Loucy (cell line): ENCODE results near the gene CYP1A2.

Experiments
- H2AFZ ChIP-seq: fragments of 200-600 bp; sonication (generic); 2 replicates; pipeline ENCODE4 v1.6.0; 2016; ENCODE audit warnings: antibody characterized with exemption, mild to moderate bottlenecking, low read length, moderate library complexity
- H3F3A ChIP-seq: fragments of 200-600 bp; 2 replicates; pipeline ENCODE4 v1.6.0; 2016; ENCODE audit warnings: antibody characterized with exemption, low read depth, mild to moderate bottlenecking
- H3K27me3 ChIP-seq: fragments of 200-600 bp; sonication (generic); 2 replicates; pipeline ENCODE4 v1.6.1; 2014; ENCODE audit warnings: low read length, mild to moderate bottlenecking; ENCODE audit not compliant: insufficient read depth, poor library complexity, severe bottlenecking
- H3K36me3 ChIP-seq: fragments of 200-600 bp; sonication (generic); 2 replicates; pipeline ENCODE4 v1.6.1; 2016; ENCODE audit warnings: low read length; ENCODE audit not compliant: insufficient read depth
- H3K4me1 ChIP-seq: fragments of 200-600 bp; sonication (generic); 2 replicates; pipeline ENCODE4 v1.5.1; 2014; ENCODE audit warnings: low read length, mild to moderate bottlenecking; ENCODE audit not compliant: insufficient read depth, poor library complexity, severe bottlenecking
- H3K4me2 ChIP-seq: fragments of 200-600 bp; sonication (generic); 2 replicates; pipeline ENCODE4 v1.6.0; 2014; ENCODE audit warnings: antibody characterized with exemption, low read length, low read depth, mild to moderate bottlenecking; ENCODE audit not compliant: poor library complexity, severe bottlenecking
- H3K4me3 ChIP-seq: fragments of 200-600 bp; sonication (generic); 2 replicates; pipeline ENCODE4 v1.5.1; 2014; ENCODE audit warnings: low read length, mild to moderate bottlenecking, mixed read lengths; ENCODE audit not compliant: poor library complexity, severe bottlenecking
- H3K79me2 ChIP-seq: fragments of 200-600 bp; sonication (generic); 2 replicates; pipeline ENCODE4 v1.6.1; 2014; ENCODE audit warnings: low read length; ENCODE audit not compliant: insufficient read depth
- H3K9ac ChIP-seq: fragments of 200-600 bp; sonication (generic); 2 replicates; pipeline ENCODE4 v1.6.0; 2014; ENCODE audit warnings: mild to moderate bottlenecking, low read depth, low read length, moderate library complexity; ENCODE audit not compliant: poor library complexity, severe bottlenecking
- H3K9me2 ChIP-seq: fragments of 200-600 bp; sonication (generic); replicated peaks from 2 replicates; pipeline ENCODE4 v1.6.1; 2016; ENCODE audit warnings: low read depth, low read length, mixed read lengths
- H3K9me3 ChIP-seq: fragments of 200-600 bp; sonication (generic); 2 replicates; pipeline ENCODE4 v1.6.1; 2014; ENCODE audit warnings: mild to moderate bottlenecking, antibody characterized with exemption, low read length, low read depth; ENCODE audit not compliant: insufficient read depth
- H4K20me1 ChIP-seq: fragments of 200-600 bp; sonication (generic); 2 replicates; pipeline ENCODE4 v1.6.0; 2014; ENCODE audit warnings: antibody characterized with exemption, low read length, mild to moderate bottlenecking; ENCODE audit not compliant: insufficient read depth, poor library complexity, severe bottlenecking
- CTCF ChIP-seq: fragments of 200-600 bp; sonication (generic); conservative IDR thresholded peaks from 2 replicates; pipeline ENCODE4 v1.5.1; 2014; ENCODE audit warnings: mild to moderate bottlenecking, antibody characterized with exemption, low read length
- EZH2phosphoT487 ChIP-seq: fragments of 200-600 bp; IDR thresholded peaks from 2 replicates; pipeline ENCODE4 v1.6.1; 2018; ENCODE audit warnings: antibody characterized with exemption, mild to moderate bottlenecking, moderate library complexity, borderline replicate concordance

CYP1A2 gene

GRCh38 chr15:74724570-74725224, 23.9 kb upstream of the CYP1A2 start:
- Histone ChIP-seq H3K9ac (no peak overlapping the region), H3K4me2 (no peak overlapping the region), H2AFZ (no peak overlapping the region), H3K9me3 (no peaks in the 10 kb centered on the region), H3K9me2 (no peaks in the 10 kb centered on the region), H3K4me1 (peaks cover 8% of the 10 kb centered on the region), H3K27me3 (no peaks in the 10 kb centered on the region), H3K4me3 (no peak overlapping the region), H3K36me3 (no peaks in the 10 kb centered on the region), H3F3A (no peaks in the 10 kb centered on the region), H4K20me1 (no peaks in the 10 kb centered on the region), H3K79me2 (no peaks in the 10 kb centered on the region)
- no peak for TF ChIP-seq EZH2phosphoT487
- TF ChIP-seq CTCF: no peak

- TF ChIP-seq CTCF (no peak), EZH2phosphoT487 (no peak)
- H3K9me3 ChIP-seq: no peaks in the 10 kb centered on the region
- no peaks in the 10 kb centered on the region for H3K79me2 ChIP-seq
- H3K9ac ChIP-seq: peak within 1 kb of the TSS; percentile 14
- H3K4me1 ChIP-seq: peaks cover 8% of the 10 kb centered on the region
- no peaks in the 10 kb centered on the region for H3F3A ChIP-seq
- H2AFZ ChIP-seq: peak within 1 kb of the TSS; percentile 90
- H3K27me3 ChIP-seq: no peaks in the 10 kb centered on the region
- peak within 1 kb of the TSS; percentile 93 for H3K4me2 ChIP-seq
- no peaks in the 10 kb centered on the region for H3K9me2 ChIP-seq
- peak within 1 kb of the TSS; percentile 72 for H3K4me3 ChIP-seq
- no peaks in the 10 kb centered on the region for H4K20me1 ChIP-seq
- H3K36me3 ChIP-seq: no peaks in the 10 kb centered on the region
Measured at GRCh38 chr15:74725225-74725774, 23.3 kb upstream of the CYP1A2 start, which contains the start of gene CYP1A1. CYP1A1 (minus strand) TSS chr15:74725528; CDS start chr15:74723097, 2,431 bp downstream.

GRCh38 chr15:74725845-74726773, 22.5 kb upstream of the CYP1A2 start:
- Histone ChIP-seq H3K27me3 (no peaks in the 10 kb centered on the region), H3K4me2 (peak overlapping the region; percentile 93), H3F3A (no peaks in the 10 kb centered on the region), H4K20me1 (no peaks in the 10 kb centered on the region), H3K9me3 (no peaks in the 10 kb centered on the region), H3K36me3 (no peaks in the 10 kb centered on the region), H3K9ac (peak overlapping the region; percentile 14), H3K4me3 (peak overlapping the region; percentile 72), H3K79me2 (no peaks in the 10 kb centered on the region), H3K9me2 (no peaks in the 10 kb centered on the region), H2AFZ (peak overlapping the region; percentile 90), H3K4me1 (peaks cover 8% of the 10 kb centered on the region)
- TF ChIP-seq CTCF (0 out of 2 replicates have a peak, but pooled peaks have one; percentile 12), EZH2phosphoT487 (no peak)
